GM12865 (cell line): ENCODE results near the gene YWHAQ.
"Not testable (repeated sequence)": the region's sequence is repeated elsewhere in the genome, so short reads cannot be mapped to it uniquely, and the experiment has no call there.

Experiments
- DNase-seq: peaks from one replicate; pipeline ENCODE4 v3.0.0; 2010; ENCODE audit warnings: low read depth
- H3K4me3 ChIP-seq: 2 replicates; pipeline ENCODE4 v1.5.1; 2011; ENCODE audit warnings: mild to moderate bottlenecking, low read depth, low read length, control low read depth
- TF ChIP-seq, protein P1 (sequence below): IDR thresholded peaks from 2 replicates; pipeline ENCODE4 v1.5.1; 2011; ENCODE audit warnings: low read length, control low read depth, low read depth, inconsistent platforms; ENCODE audit not compliant: insufficient read depth; ENCODE audit errors: missing control alignments

YWHAQ gene

DNA sequence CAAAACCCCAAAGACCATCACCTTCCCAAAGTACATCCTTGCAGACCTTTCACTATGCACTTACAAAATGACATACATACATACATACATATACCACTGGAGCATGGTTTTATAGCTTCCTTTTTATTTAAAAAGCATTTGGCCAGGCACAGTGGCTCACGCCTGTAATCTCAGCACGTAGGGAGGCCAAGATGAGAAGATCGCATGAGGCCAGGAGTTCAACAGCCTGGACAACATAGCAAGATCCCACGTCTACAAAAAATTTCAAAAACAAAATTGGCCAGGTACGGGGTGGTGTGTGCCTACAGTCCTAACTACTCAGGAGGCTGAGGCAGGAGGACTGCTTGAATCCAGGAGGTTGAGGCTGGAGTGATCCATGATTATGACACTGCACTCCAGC is 45.3 kb downstream of the YWHAQ start:
- DNase-seq: no peak
- TF ChIP-seq, protein P1, sequence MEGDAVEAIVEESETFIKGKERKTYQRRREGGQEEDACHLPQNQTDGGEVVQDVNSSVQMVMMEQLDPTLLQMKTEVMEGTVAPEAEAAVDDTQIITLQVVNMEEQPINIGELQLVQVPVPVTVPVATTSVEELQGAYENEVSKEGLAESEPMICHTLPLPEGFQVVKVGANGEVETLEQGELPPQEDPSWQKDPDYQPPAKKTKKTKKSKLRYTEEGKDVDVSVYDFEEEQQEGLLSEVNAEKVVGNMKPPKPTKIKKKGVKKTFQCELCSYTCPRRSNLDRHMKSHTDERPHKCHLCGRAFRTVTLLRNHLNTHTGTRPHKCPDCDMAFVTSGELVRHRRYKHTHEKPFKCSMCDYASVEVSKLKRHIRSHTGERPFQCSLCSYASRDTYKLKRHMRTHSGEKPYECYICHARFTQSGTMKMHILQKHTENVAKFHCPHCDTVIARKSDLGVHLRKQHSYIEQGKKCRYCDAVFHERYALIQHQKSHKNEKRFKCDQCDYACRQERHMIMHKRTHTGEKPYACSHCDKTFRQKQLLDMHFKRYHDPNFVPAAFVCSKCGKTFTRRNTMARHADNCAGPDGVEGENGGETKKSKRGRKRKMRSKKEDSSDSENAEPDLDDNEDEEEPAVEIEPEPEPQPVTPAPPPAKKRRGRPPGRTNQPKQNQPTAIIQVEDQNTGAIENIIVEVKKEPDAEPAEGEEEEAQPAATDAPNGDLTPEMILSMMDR: no peak
- no peak overlapping the region for H3K4me3 ChIP-seq

DNA sequence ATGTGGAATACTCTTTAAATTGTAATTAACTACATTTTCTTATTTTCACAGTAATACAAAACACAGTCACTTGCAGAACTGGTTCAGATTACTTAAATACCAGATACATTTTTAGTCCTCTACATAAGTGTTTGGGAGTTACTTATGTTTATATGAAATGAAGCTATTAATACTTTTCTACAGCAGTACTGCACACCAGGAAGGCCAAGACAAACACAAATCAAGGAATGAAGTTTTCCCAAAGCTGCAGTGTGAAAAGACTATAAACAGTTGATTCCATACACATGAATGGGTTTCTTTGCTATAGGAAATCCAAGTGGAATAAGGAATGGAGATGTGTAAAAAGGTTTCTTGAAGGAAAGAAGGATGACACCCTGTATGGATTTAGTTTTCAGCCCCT is 45.9 kb downstream of the YWHAQ start:
- not testable (repeated sequence) for DNase-seq, H3K4me3 ChIP-seq

DNA sequence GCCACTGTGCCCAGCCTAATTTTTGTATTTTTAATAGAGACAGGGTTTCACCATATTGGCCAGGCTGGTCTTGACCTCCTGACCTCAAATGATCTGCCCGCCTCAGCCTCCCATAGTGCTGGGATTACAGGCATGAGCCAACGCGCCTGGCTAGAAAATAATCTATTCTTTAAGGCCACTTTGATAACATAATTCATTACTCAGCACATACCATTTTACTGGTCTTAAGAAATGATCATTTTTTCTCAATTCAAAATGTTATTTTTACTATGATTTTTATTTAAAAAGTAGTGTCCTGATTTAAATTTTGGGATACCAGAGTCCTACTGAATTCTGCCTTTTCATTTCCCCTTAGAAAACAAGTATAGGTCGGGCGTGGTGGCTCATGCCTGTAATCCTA is 48.2 kb downstream of the YWHAQ start:
- TF ChIP-seq, protein P1: no peak
- no peak for DNase-seq
- H3K4me3 ChIP-seq: no peak overlapping the region

DNA sequence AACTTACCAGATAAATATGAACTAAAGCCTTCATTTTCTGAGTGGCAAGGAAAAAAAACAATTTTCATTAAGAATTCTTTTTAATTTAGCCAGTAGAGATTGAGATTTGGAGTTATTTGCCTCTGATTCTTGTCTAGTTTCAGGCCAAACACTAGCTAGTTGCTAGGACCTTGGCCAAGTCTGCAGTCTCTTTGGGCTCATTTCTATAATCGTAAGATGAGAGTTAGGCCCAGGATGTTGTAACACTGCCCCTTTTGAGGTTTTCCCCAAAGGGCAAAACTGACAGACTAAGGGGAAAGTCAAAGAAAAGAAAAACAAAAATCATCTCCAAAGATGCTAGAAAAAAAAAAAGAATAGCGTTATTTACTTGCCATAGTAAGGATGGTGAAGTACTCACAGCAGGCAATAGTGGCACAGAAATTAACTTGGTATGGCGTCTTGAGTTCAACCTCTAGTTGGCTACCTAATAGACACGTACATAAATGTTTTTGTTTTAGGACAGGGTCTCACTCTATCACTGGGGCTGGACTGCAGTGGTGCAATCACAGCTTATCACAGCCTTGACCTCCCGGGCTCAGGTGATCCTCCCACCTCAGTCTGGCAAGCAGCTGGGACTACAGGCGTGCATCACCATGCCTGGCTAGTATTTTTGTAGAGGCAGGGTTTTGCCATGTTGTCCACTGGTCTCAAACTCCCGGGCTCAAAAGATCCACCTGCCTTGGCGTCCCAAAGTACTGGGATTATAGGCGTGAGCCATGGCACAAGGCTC is 52.1 kb downstream of the YWHAQ start:
- H3K4me3 ChIP-seq: no peak overlapping the region
- DNase-seq: no peak
- TF ChIP-seq, protein P1: no peak

DNA sequence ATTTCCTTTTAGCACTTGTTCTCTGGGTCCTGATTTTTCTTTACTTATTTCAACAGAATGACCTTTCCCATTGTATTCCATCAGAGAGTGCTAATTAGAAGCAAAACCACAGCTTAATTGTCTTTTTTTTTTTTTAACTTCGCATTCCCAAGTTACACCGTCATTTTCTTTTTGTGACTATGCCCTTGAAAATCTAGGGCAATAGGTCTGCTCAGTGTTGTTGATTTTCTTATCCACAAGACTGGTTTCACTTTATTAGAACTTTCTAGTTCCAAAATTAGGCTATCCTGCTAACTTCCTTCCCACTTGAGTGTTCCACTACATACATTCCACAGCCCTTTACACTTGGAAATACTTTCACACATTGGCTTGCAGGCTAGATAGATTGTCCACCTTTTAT is 56.5 kb downstream of the YWHAQ start:
- no peak for DNase-seq
- TF ChIP-seq, protein P1: no peak
- H3K4me3 ChIP-seq: no peak overlapping the region

DNA sequence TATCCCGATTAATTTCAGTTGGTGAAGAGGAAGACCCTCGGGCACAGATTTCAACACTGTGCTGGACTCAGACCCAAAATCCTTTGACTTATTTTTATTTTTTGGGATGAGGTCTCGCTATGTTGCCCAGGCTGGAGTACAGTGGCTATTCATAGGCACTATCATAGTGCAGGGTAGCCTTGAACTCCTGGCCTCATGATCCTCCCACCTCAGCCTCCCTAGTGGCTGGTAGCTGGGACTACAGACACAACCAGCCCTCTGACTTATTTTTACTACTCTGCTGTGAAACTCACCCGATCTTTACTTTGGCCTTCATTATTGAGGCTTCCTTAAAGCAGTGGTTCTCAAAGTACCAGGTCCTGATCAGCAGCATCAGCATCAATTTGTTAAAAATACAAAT is 57.0 kb downstream of the YWHAQ start:
- H3K4me3 ChIP-seq: no peak overlapping the region
- TF ChIP-seq, protein P1: peak; percentile 13
- no peak for DNase-seq

DNA sequence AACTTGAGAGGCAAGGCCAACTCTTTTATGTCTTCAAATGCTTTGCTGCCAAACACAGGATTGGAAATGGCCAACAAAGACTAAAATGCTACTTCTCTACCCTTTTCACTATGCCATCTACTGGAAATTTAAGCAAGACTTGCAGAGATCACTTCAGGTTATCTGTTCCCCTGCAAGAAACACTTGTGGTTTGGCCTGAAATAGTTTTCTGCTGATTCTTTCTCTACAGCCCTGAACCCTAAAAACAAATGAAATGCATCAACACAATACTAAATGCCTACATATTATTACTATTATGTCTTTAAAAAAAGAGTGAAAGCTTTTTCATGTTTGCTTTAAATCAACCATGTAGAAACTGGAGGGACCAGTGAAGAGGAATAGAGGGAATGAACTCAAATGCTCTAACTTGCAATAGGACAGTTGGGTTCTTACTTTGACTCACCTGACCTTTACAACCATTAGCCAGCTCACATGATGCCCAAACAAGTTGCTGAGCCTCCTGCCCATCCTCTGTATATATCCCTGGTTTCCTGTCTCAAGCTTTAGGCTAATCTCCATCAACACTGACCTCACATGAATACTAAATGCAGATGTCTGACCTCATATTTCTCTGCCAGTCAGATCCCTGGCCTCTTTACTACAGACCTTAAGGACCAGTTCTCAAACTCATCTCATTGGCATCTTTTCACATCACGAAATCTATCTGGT is 57.6 kb downstream of the YWHAQ start:
- TF ChIP-seq, protein P1: no peak
- H3K4me3 ChIP-seq: no peak overlapping the region
- DNase-seq: no peak
